Astrocyte (in vitro differentiated cells and primary cell): Measurements from ENCODE around the gene KRT83.

ENCODE experiments used
- CTCF ChIP-seq: IDR thresholded peaks from 2 replicates; pipeline ENCODE4 v1.5.1; 2011; ENCODE audit warnings: low read depth, mild to moderate bottlenecking, inconsistent platforms, low read length, moderate library complexity; ENCODE audit not compliant: insufficient read depth
- EZH2 ChIP-seq: IDR thresholded peaks from 2 replicates; pipeline ENCODE4 v1.6.1; 2012; ENCODE audit warnings: mild to moderate bottlenecking, low read length, inconsistent platforms; ENCODE audit not compliant: insufficient read depth

GRCh38 chr12:52264435-52264825 lies 56.8 kb downstream of the KRT83 start:
- TF ChIP-seq CTCF, result no peak
- no peak for TF ChIP-seq EZH2
